C4-2B (cell line): ENCODE data around the gene TANC1.

Experiments
- CTCF ChIP-seq: fragments of 450-650 bp; conservative IDR thresholded peaks from 2 replicates; pipeline ENCODE4 v1.5.1; 2017; ENCODE audit warnings: mild to moderate bottlenecking
- ZFX ChIP-seq: fragments of 450-650 bp; IDR thresholded peaks from 2 replicates; pipeline ENCODE4 v1.6.1; 2017

GRCh38 chr2:159129269-159129668, 160.8 kb downstream of the TANC1 start:
- TF ChIP-seq CTCF (no peak), ZFX (no peak)
